Measurements from ENCODE around the gene ACTN4. TPM values are rescaled to one million over a fixed set of nuclear protein-coding genes. Genes with fewer than 3 reads are reported as not detected.

The ACTN4 gene
- total and polyA plus RNA-seq, 9 donors, result 68.8 to 281 (median 224) TPM

- Histone ChIP-seq H3K4me3 (ENCODE audit: low read length) (no peak overlapping the region), H3K27me3 (ENCODE audit: control insufficient read depth, insufficient read depth, low read length) (peaks cover 8% of the 10 kb centered on the region), H3K4me1 (ENCODE audit: control insufficient read depth, insufficient read depth, low read length) (peaks cover 33% of the 10 kb centered on the region), H3K9me3 (replicated peaks; ENCODE audit: control insufficient read depth, low read depth, low read length) (no peaks in the 10 kb centered on the region), H3K27ac (ENCODE audit: low read length) (no peak overlapping the region), H3K36me3 (ENCODE audit: control insufficient read depth, insufficient read depth, low read length) (peaks cover 11% of the 10 kb centered on the region)
- DNase-seq, result no peak
- WGBS (ENCODE audit: insufficient coverage), result 0% methylated on average over 24 of the region's 42 CpGs
Measured at GRCh38 chr19:38736036-38736412, 88.6 kb downstream of the ACTN4 start.

- peaks cover 33% of the 10 kb centered on the region for H3K4me1 ChIP-seq (ENCODE audit: control insufficient read depth, insufficient read depth, low read length)
- H3K4me3 ChIP-seq (ENCODE audit: low read length), result no peak overlapping the region
- peaks cover 8% of the 10 kb centered on the region for H3K27me3 ChIP-seq (ENCODE audit: control insufficient read depth, insufficient read depth, low read length)
- H3K9me3 ChIP-seq (replicated peaks; ENCODE audit: control insufficient read depth, low read depth, low read length), result no peaks in the 10 kb centered on the region
- 1% methylated on average over 22 of the region's 36 CpGs for WGBS (ENCODE audit: insufficient coverage)
- no peak overlapping the region for H3K27ac ChIP-seq (ENCODE audit: low read length)
- H3K36me3 ChIP-seq (ENCODE audit: control insufficient read depth, insufficient read depth, low read length), result peaks cover 4% of the 10 kb centered on the region
- no peak for DNase-seq
Measured at GRCh38 chr19:38736413-38737280, 89.2 kb downstream of the ACTN4 start.

- Histone ChIP-seq H3K36me3 (ENCODE audit: control insufficient read depth, insufficient read depth, low read length) (peaks cover 3% of the 10 kb centered on the region), H3K4me1 (ENCODE audit: control insufficient read depth, insufficient read depth, low read length) (peaks cover 30% of the 10 kb centered on the region), H3K9me3 (replicated peaks; ENCODE audit: control insufficient read depth, low read depth, low read length) (no peaks in the 10 kb centered on the region), H3K27me3 (ENCODE audit: control insufficient read depth, insufficient read depth, low read length) (peaks cover 8% of the 10 kb centered on the region), H3K4me3 (ENCODE audit: low read length) (no peak overlapping the region), H3K27ac (ENCODE audit: low read length) (no peak overlapping the region)
- no peak for DNase-seq
- 34% methylated on average over 15 of the region's 22 CpGs for WGBS (ENCODE audit: insufficient coverage)
Measured at GRCh38 chr19:38737281-38737865, 89.9 kb downstream of the ACTN4 start.

GRCh38 chr19:38737921-38738737, 90.7 kb downstream of the ACTN4 start:
- Histone ChIP-seq H3K36me3 (ENCODE audit: control insufficient read depth, insufficient read depth, low read length) (no peaks in the 10 kb centered on the region), H3K9me3 (replicated peaks; ENCODE audit: control insufficient read depth, low read depth, low read length) (no peaks in the 10 kb centered on the region), H3K4me3 (ENCODE audit: low read length) (no peak overlapping the region), H3K4me1 (ENCODE audit: control insufficient read depth, insufficient read depth, low read length) (peaks cover 23% of the 10 kb centered on the region), H3K27me3 (ENCODE audit: control insufficient read depth, insufficient read depth, low read length) (peaks cover 8% of the 10 kb centered on the region), H3K27ac (ENCODE audit: low read length) (no peak overlapping the region)
- 91% methylated on average over 10 of the region's 21 CpGs for WGBS (ENCODE audit: insufficient coverage)
- DNase-seq, result no peak

GRCh38 chr19:38739440-38740256, 92.2 kb downstream of the ACTN4 start:
- no peaks in the 10 kb centered on the region for H3K9me3 ChIP-seq (replicated peaks; ENCODE audit: control insufficient read depth, low read depth, low read length)
- peaks cover 8% of the 10 kb centered on the region for H3K27me3 ChIP-seq (ENCODE audit: control insufficient read depth, insufficient read depth, low read length)
- no peak for DNase-seq
- H3K36me3 ChIP-seq (ENCODE audit: control insufficient read depth, insufficient read depth, low read length), result no peaks in the 10 kb centered on the region
- 72% methylated on average over 4 of the region's 16 CpGs for WGBS (ENCODE audit: insufficient coverage)
- no peak overlapping the region for H3K4me3 ChIP-seq (ENCODE audit: low read length)
- no peak overlapping the region for H3K27ac ChIP-seq (ENCODE audit: low read length)
- H3K4me1 ChIP-seq (ENCODE audit: control insufficient read depth, insufficient read depth, low read length), result peaks cover 13% of the 10 kb centered on the region

GRCh38 chr19:38740257-38740592, 92.8 kb downstream of the ACTN4 start:
- 83% methylated on average over 9 of the region's 9 CpGs for whole genome bisulfite sequencing (ENCODE audit: insufficient coverage)
- Histone ChIP-seq H3K27me3 (ENCODE audit: control insufficient read depth, insufficient read depth, low read length) (peaks cover 8% of the 10 kb centered on the region), H3K4me3 (ENCODE audit: low read length) (no peak overlapping the region), H3K9me3 (replicated peaks; ENCODE audit: control insufficient read depth, low read depth, low read length) (no peaks in the 10 kb centered on the region), H3K27ac (ENCODE audit: low read length) (no peak overlapping the region), H3K4me1 (ENCODE audit: control insufficient read depth, insufficient read depth, low read length) (peaks cover 7% of the 10 kb centered on the region), H3K36me3 (ENCODE audit: control insufficient read depth, insufficient read depth, low read length) (no peaks in the 10 kb centered on the region)
- no peak for DNase-seq

- WGBS (ENCODE audit: insufficient coverage), result 92% methylated on average over 2 of the region's 2 CpGs
- no peak for DNase-seq
- peaks cover 5% of the 10 kb centered on the region for H3K4me1 ChIP-seq (ENCODE audit: control insufficient read depth, insufficient read depth, low read length)
Measured at GRCh38 chr19:38740932-38741331, 93.5 kb downstream of the ACTN4 start.

GRCh38 chr19:38741670-38742069, 94.2 kb downstream of the ACTN4 start:
- Histone ChIP-seq H3K4me1 (ENCODE audit: control insufficient read depth, insufficient read depth, low read length) (peaks cover under 1% of the 10 kb centered on the region), H3K27me3 (ENCODE audit: control insufficient read depth, insufficient read depth, low read length) (peaks cover 4% of the 10 kb centered on the region), H3K9me3 (replicated peaks; ENCODE audit: control insufficient read depth, low read depth, low read length) (no peaks in the 10 kb centered on the region), H3K36me3 (ENCODE audit: control insufficient read depth, insufficient read depth, low read length) (no peaks in the 10 kb centered on the region), H3K4me3 (ENCODE audit: low read length) (no peak overlapping the region), H3K27ac (ENCODE audit: low read length) (no peak overlapping the region)
- WGBS (ENCODE audit: insufficient coverage), result 89% methylated on average over 12 of the region's 15 CpGs
- no peak for DNase-seq

More at GRCh38 chr19:38740932-38741331, 93.5 kb downstream of the ACTN4 start:
- no peaks in the 10 kb centered on the region for H3K9me3 ChIP-seq (replicated peaks; ENCODE audit: control insufficient read depth, low read depth, low read length)
- no peak overlapping the region for H3K4me3 ChIP-seq (ENCODE audit: low read length)
- H3K27me3 ChIP-seq (ENCODE audit: control insufficient read depth, insufficient read depth, low read length), result peaks cover 8% of the 10 kb centered on the region
- H3K27ac ChIP-seq (ENCODE audit: low read length), result no peak overlapping the region
- H3K36me3 ChIP-seq (ENCODE audit: control insufficient read depth, insufficient read depth, low read length), result no peaks in the 10 kb centered on the region

- Histone ChIP-seq H3K27ac (ENCODE audit: low read length) (no peak overlapping the region), H3K4me3 (ENCODE audit: low read length) (no peak overlapping the region), H3K36me3 (ENCODE audit: control insufficient read depth, insufficient read depth, low read length) (no peaks in the 10 kb centered on the region), H3K9me3 (replicated peaks; ENCODE audit: control insufficient read depth, low read depth, low read length) (no peaks in the 10 kb centered on the region), H3K27me3 (ENCODE audit: control insufficient read depth, insufficient read depth, low read length) (peaks cover 2% of the 10 kb centered on the region), H3K4me1 (ENCODE audit: control insufficient read depth, insufficient read depth, low read length) (no peaks in the 10 kb centered on the region)
- 90% methylated on average over 6 of the region's 9 CpGs for WGBS (ENCODE audit: insufficient coverage)
- no peak for DNase-seq
Measured at GRCh38 chr19:38742296-38742695, 94.8 kb downstream of the ACTN4 start.
